ENCODE measurements around the gene UGP2. TPM values are rescaled to one million over a fixed set of nuclear protein-coding genes. Genes with fewer than 3 reads are reported as not detected.
A peak's percentile ranks its signal among the peaks of the same experiment; 100 is the strongest.

The UGP2 gene
- total and polyA plus RNA-seq, 5 donors from 2014 or later = 118 to 279 (median 210) TPM

GRCh38 chr2:63821396-63821795 lies 20.3 kb upstream of the UGP2 start:
- no peak for ATAC-seq (ENCODE audit: low read depth in 2 of 2)
- no peaks in the 10 kb centered on the region for H3K27me3 Mint-ChIP-seq
- H3K36me3 ChIP-seq (ENCODE audit: control insufficient read depth, insufficient read depth, low read length) = no peaks in the 10 kb centered on the region
- H3K27ac ChIP-seq (ENCODE audit: insufficient read depth, low read length, poor library complexity, severe bottlenecking) = no peak overlapping the region
- no peak for DNase-seq
- peaks cover 2 to 6% (median 4%) of the 10 kb centered on the region in 4 donors for H3K4me1 Mint-ChIP-seq
- no peak overlapping the region for H3K4me3 Mint-ChIP-seq
- H3K4me1 ChIP-seq (ENCODE audit: control insufficient read depth, insufficient read depth, low read length, poor library complexity, severe bottlenecking) = no peaks in the 10 kb centered on the region
- no peaks in the 10 kb centered on the region for H3K9me3 Mint-ChIP-seq
- H3K36me3 Mint-ChIP-seq = no peaks in the 10 kb centered on the region
- no peaks in the 10 kb centered on the region for H3K27me3 ChIP-seq (ENCODE audit: control insufficient read depth, insufficient read depth, low read length)
- no peak overlapping the region for H3K27ac Mint-ChIP-seq
- no peak overlapping the region for H3K4me3 ChIP-seq (ENCODE audit: low read depth, low read length)
- no peaks in the 10 kb centered on the region for H3K9me3 ChIP-seq (ENCODE audit: control insufficient read depth in 2 of 2, low read length in 2 of 2)

GRCh38 chr2:63822478-63822877 lies 19.2 kb upstream of the UGP2 start:
- no peaks in the 10 kb centered on the region for H3K9me3 Mint-ChIP-seq
- H3K27me3 Mint-ChIP-seq = peaks cover 2% of the 10 kb centered on the region
- no peaks in the 10 kb centered on the region for H3K9me3 ChIP-seq (ENCODE audit: control insufficient read depth in 2 of 2, low read length in 2 of 2)
- no peaks in the 10 kb centered on the region for H3K4me1 ChIP-seq (ENCODE audit: control insufficient read depth, insufficient read depth, low read length, poor library complexity, severe bottlenecking)
- no peak overlapping the region for H3K4me3 ChIP-seq (ENCODE audit: low read depth, low read length)
- ATAC-seq (ENCODE audit: low read depth in 2 of 2) = no peak
- no peak overlapping the region for H3K4me3 Mint-ChIP-seq
- H3K36me3 Mint-ChIP-seq = no peaks in the 10 kb centered on the region
- DNase-seq = no peak
- no peak overlapping the region for H3K27ac ChIP-seq (ENCODE audit: insufficient read depth, low read length, poor library complexity, severe bottlenecking)
- no peaks in the 10 kb centered on the region for H3K36me3 ChIP-seq (ENCODE audit: control insufficient read depth, insufficient read depth, low read length)
- H3K4me1 Mint-ChIP-seq = peaks cover 2 to 6% (median 4%) of the 10 kb centered on the region in 4 donors
- H3K27ac Mint-ChIP-seq = no peak overlapping the region
- H3K27me3 ChIP-seq (ENCODE audit: control insufficient read depth, insufficient read depth, low read length) = no peaks in the 10 kb centered on the region

GRCh38 chr2:63827749-63828148 lies 13.9 kb upstream of the UGP2 start:
- no peaks in the 10 kb centered on the region for H3K4me1 ChIP-seq (ENCODE audit: control insufficient read depth, insufficient read depth, low read length, poor library complexity, severe bottlenecking)
- Mint-ChIP-seq H3K4me3 (no peak overlapping the region), H3K4me1 (peaks cover 0 to 2% (median 0%) of the 10 kb centered on the region in 4 donors), H3K27ac (no peak overlapping the region), H3K27me3 (peaks cover 23% of the 10 kb centered on the region), H3K9me3 (peaks cover 0 to 3% (median 0%) of the 10 kb centered on the region in 7 donors), H3K36me3 (no peaks in the 10 kb centered on the region)
- H3K36me3 ChIP-seq (ENCODE audit: control insufficient read depth, insufficient read depth, low read length) = no peaks in the 10 kb centered on the region
- DNase-seq (no peak), ATAC-seq (ENCODE audit: low read depth in 2 of 2) (no peak)
- H3K9me3 ChIP-seq (ENCODE audit: control insufficient read depth in 2 of 2, low read length in 2 of 2) = no peaks in the 10 kb centered on the region
- H3K4me3 ChIP-seq (ENCODE audit: low read depth, low read length) = no peak overlapping the region
- H3K27ac ChIP-seq (ENCODE audit: insufficient read depth, low read length, poor library complexity, severe bottlenecking) = no peak overlapping the region
- no peaks in the 10 kb centered on the region for H3K27me3 ChIP-seq (ENCODE audit: control insufficient read depth, insufficient read depth, low read length)

- Histone ChIP-seq H3K27ac (ENCODE audit: insufficient read depth, low read length, poor library complexity, severe bottlenecking) (no peak overlapping the region), H3K4me3 (ENCODE audit: low read depth, low read length) (no peak overlapping the region), H3K9me3 (ENCODE audit: control insufficient read depth in 2 of 2, low read length in 2 of 2) (no peaks in the 10 kb centered on the region), H3K27me3 (ENCODE audit: control insufficient read depth, insufficient read depth, low read length) (no peaks in the 10 kb centered on the region), H3K4me1 (ENCODE audit: control insufficient read depth, insufficient read depth, low read length, poor library complexity, severe bottlenecking) (no peaks in the 10 kb centered on the region), H3K36me3 (ENCODE audit: control insufficient read depth, insufficient read depth, low read length) (no peaks in the 10 kb centered on the region)
- no peaks in the 10 kb centered on the region for H3K36me3 Mint-ChIP-seq
- peaks cover 23% of the 10 kb centered on the region for H3K27me3 Mint-ChIP-seq
- H3K4me1 Mint-ChIP-seq = peaks cover 0 to 4% (median under 1%) of the 10 kb centered on the region in 4 donors
- DNase-seq = no peak
- H3K9me3 Mint-ChIP-seq = peaks cover 0 to 3% (median 0%) of the 10 kb centered on the region in 7 donors
- H3K4me3 Mint-ChIP-seq = no peak overlapping the region
- no peak overlapping the region for H3K27ac Mint-ChIP-seq
- no peak for ATAC-seq (ENCODE audit: low read depth in 2 of 2)
These were observed 10.5 kb upstream of the UGP2 start for GRCh38 chr2:63831176-63831575.

- H3K36me3 ChIP-seq (ENCODE audit: control insufficient read depth, insufficient read depth, low read length) = no peaks in the 10 kb centered on the region
- no peak overlapping the region for H3K4me3 Mint-ChIP-seq
- H3K9me3 Mint-ChIP-seq = peaks cover 0 to 1% (median 0%) of the 10 kb centered on the region in 7 donors
- no peak for ATAC-seq (ENCODE audit: low read depth in 2 of 2)
- H3K27ac ChIP-seq (ENCODE audit: insufficient read depth, low read length, poor library complexity, severe bottlenecking) = no peak overlapping the region
- peaks cover 0 to 11% (median 4%) of the 10 kb centered on the region in 4 donors for H3K4me1 Mint-ChIP-seq
- H3K36me3 Mint-ChIP-seq = no peaks in the 10 kb centered on the region
- H3K27ac Mint-ChIP-seq = no peak overlapping the region
- H3K4me3 ChIP-seq (ENCODE audit: low read depth, low read length) = no peak overlapping the region
- H3K9me3 ChIP-seq (ENCODE audit: control insufficient read depth in 2 of 2, low read length in 2 of 2) = no peaks in the 10 kb centered on the region
- peaks cover 17% of the 10 kb centered on the region for H3K27me3 Mint-ChIP-seq
- no peak for DNase-seq
- no peaks in the 10 kb centered on the region for H3K27me3 ChIP-seq (ENCODE audit: control insufficient read depth, insufficient read depth, low read length)
- H3K4me1 ChIP-seq (ENCODE audit: control insufficient read depth, insufficient read depth, low read length, poor library complexity, severe bottlenecking) = no peaks in the 10 kb centered on the region
These were observed 7.3 kb upstream of the UGP2 start for GRCh38 chr2:63834401-63834800.

- H3K27me3 ChIP-seq (ENCODE audit: control insufficient read depth, insufficient read depth, low read length) = no peaks in the 10 kb centered on the region
- no peak overlapping the region for H3K27ac Mint-ChIP-seq
- no peaks in the 10 kb centered on the region for H3K36me3 Mint-ChIP-seq
- H3K36me3 ChIP-seq (ENCODE audit: control insufficient read depth, insufficient read depth, low read length) = no peaks in the 10 kb centered on the region
- no peaks in the 10 kb centered on the region for H3K9me3 ChIP-seq (ENCODE audit: control insufficient read depth in 2 of 2, low read length in 2 of 2)
- DNase-seq (no peak), ATAC-seq (ENCODE audit: low read depth in 2 of 2) (no peak)
- H3K27ac ChIP-seq (ENCODE audit: insufficient read depth, low read length, poor library complexity, severe bottlenecking) = no peak overlapping the region
- H3K4me3 ChIP-seq (ENCODE audit: low read depth, low read length) = no peak overlapping the region
- peaks cover 9% of the 10 kb centered on the region for H3K4me1 ChIP-seq (ENCODE audit: control insufficient read depth, insufficient read depth, low read length, poor library complexity, severe bottlenecking)
- H3K27me3 Mint-ChIP-seq = peaks cover 11% of the 10 kb centered on the region
- peak overlapping the region in 1 of 4 donors; percentile 48 for H3K4me3 Mint-ChIP-seq
- peaks cover 4 to 24% (median 13%) of the 10 kb centered on the region in 4 donors for H3K4me1 Mint-ChIP-seq
- peaks cover 0 to 3% (median 0%) of the 10 kb centered on the region in 7 donors for H3K9me3 Mint-ChIP-seq
These were observed 4.6 kb upstream of the UGP2 start for GRCh38 chr2:63837036-63837594.

GRCh38 chr2:63840081-63840784 lies 1.5 kb upstream of the UGP2 start:
- peak in 1 of 3 donors; percentile 62 for DNase-seq
- peaks cover 11% of the 10 kb centered on the region for H3K27me3 Mint-ChIP-seq

More at GRCh38 chr2:63840081-63840784, 1.5 kb upstream of the UGP2 start:
- no peaks in the 10 kb centered on the region for H3K36me3 ChIP-seq (ENCODE audit: control insufficient read depth, insufficient read depth, low read length)
- H3K4me1 ChIP-seq (ENCODE audit: control insufficient read depth, insufficient read depth, low read length, poor library complexity, severe bottlenecking) = peaks cover 39% of the 10 kb centered on the region
- no peaks in the 10 kb centered on the region for H3K27me3 ChIP-seq (ENCODE audit: control insufficient read depth, insufficient read depth, low read length)
- peak overlapping the region; percentile 89 for H3K27ac ChIP-seq (ENCODE audit: insufficient read depth, low read length, poor library complexity, severe bottlenecking)
- H3K36me3 Mint-ChIP-seq = no peaks in the 10 kb centered on the region
- no peaks in the 10 kb centered on the region for H3K9me3 ChIP-seq (ENCODE audit: control insufficient read depth in 2 of 2, low read length in 2 of 2)
- peaks cover 0 to 3% (median 0%) of the 10 kb centered on the region in 7 donors for H3K9me3 Mint-ChIP-seq
- peak; percentile 4 to 8 for ATAC-seq (ENCODE audit: low read depth in 2 of 2)
- H3K4me3 Mint-ChIP-seq = peak overlapping the region; percentile 92 to 100 (median 97)
- peaks cover 16 to 50% (median 38%) of the 10 kb centered on the region in 4 donors for H3K4me1 Mint-ChIP-seq
- peak overlapping the region; percentile 99 for H3K27ac Mint-ChIP-seq
- peak overlapping the region; percentile 94 for H3K4me3 ChIP-seq (ENCODE audit: low read depth, low read length)
